ENCODE measurements around the gene CHMP4A. TPM values are rescaled to one million over a fixed set of nuclear protein-coding genes. Genes with fewer than 3 reads are reported as not detected.

CHMP4A gene
- total and polyA plus RNA-seq, 2 of the 13 experiments (the other 11 are each of a cell fraction or from before 2014, with no cell fraction given), result 83.6 to 113 TPM

DNA sequence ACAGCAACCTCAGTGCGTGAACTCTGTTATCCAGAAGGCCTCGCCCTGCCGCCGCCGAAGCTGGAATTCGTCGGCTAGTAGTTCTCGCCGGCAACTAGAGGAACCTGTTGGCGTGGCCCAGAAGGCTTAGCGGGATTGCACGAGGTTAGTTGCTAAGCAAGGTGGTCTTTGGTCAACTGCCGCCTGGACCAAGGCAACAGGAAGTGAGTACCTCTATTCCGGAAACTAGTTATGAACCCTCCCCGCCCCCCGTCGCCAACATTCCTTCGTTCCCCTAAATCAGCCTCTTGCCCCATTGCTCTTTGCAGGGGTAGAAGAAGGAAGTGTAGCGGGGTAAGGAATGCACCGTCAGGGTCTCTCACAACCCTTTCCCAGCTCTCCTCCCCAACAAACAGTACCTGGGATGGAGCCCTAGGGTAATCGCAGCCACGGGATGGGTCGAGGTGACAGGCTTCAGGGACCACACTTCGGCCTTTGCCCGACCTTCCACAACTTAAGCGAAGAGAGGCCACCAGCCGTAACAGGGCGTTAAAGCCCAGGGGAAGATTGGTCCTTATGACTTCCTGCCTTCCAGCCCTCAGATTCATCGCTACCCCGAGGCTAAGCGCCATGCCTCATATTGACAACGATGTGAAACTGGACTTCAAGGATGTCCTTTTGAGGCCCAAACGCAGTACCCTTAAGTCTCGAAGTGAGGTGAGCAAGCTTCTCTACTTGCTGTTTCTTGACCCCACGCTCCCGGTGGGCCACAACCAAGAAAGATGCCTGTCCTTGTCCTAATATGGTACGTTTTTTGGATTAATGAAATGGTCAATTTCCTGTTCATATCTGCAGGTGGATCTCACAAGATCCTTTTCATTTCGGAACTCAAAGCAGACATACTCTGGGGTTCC is 19.6 kb upstream of the CHMP4A start, which contains the start of gene GMPR2 (continued):
- TF ChIP-seq, protein P1, sequence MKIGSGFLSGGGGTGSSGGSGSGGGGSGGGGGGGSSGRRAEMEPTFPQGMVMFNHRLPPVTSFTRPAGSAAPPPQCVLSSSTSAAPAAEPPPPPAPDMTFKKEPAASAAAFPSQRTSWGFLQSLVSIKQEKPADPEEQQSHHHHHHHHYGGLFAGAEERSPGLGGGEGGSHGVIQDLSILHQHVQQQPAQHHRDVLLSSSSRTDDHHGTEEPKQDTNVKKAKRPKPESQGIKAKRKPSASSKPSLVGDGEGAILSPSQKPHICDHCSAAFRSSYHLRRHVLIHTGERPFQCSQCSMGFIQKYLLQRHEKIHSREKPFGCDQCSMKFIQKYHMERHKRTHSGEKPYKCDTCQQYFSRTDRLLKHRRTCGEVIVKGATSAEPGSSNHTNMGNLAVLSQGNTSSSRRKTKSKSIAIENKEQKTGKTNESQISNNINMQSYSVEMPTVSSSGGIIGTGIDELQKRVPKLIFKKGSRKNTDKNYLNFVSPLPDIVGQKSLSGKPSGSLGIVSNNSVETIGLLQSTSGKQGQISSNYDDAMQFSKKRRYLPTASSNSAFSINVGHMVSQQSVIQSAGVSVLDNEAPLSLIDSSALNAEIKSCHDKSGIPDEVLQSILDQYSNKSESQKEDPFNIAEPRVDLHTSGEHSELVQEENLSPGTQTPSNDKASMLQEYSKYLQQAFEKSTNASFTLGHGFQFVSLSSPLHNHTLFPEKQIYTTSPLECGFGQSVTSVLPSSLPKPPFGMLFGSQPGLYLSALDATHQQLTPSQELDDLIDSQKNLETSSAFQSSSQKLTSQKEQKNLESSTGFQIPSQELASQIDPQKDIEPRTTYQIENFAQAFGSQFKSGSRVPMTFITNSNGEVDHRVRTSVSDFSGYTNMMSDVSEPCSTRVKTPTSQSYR (CRISPR knock-in tag; IDR thresholded peaks at IDR 0.05; ENCODE audit: borderline replicate concordance), result peak; percentile 81; the same call in 1 of the 2 replicates
- TF ChIP-seq ZNF124 (CRISPR knock-in tag; IDR thresholded peaks at IDR 0.05) (no peak), SIX1 (CRISPR knock-in tag; IDR thresholded peaks at IDR 0.05; ENCODE audit: borderline replicate concordance) (peak; percentile 60; the same call in 1 of the 2 replicates), MTF2 (CRISPR knock-in tag; IDR thresholded peaks at IDR 0.05; ENCODE audit: borderline replicate concordance) (peak; percentile 99), MIER2 (CRISPR knock-in tag; IDR thresholded peaks at IDR 0.05) (peak; percentile 28; the same call in 1 of the 2 replicates), REPIN1 (CRISPR knock-in tag; IDR thresholded peaks at IDR 0.05; ENCODE audit: borderline replicate concordance, low read depth) (peak; percentile 93), ZNF569 (CRISPR knock-in tag; IDR thresholded peaks at IDR 0.05; ENCODE audit: borderline replicate concordance) (no peak), CEBPB (IDR thresholded peaks at IDR 0.05; ENCODE audit: borderline replicate concordance, low read depth, low read length) (no peak), SIX4 (CRISPR knock-in tag; IDR thresholded peaks at IDR 0.05) (peak; percentile 32; the same call in 1 of the 2 replicates), SATB2 (CRISPR knock-in tag; IDR thresholded peaks at IDR 0.05) (peak; percentile 94), BCL6 (CRISPR knock-in tag; IDR thresholded peaks at IDR 0.05) (0 out of 2 replicates have a peak, but pooled peaks have one; percentile 22), KLF11 (CRISPR knock-in tag; IDR thresholded peaks at IDR 0.05) (peak; percentile 88; the same call in 1 of the 2 replicates), RBAK (CRISPR knock-in tag; IDR thresholded peaks at IDR 0.05) (no peak), ISL2 (CRISPR knock-in tag; IDR thresholded peaks at IDR 0.05) (peak; percentile 62), RORA (CRISPR knock-in tag; IDR thresholded peaks at IDR 0.05) (no peak), NBN (conservative IDR thresholded peaks at IDR 0.05) (no peak)
- TF ChIP-seq, protein P2, sequence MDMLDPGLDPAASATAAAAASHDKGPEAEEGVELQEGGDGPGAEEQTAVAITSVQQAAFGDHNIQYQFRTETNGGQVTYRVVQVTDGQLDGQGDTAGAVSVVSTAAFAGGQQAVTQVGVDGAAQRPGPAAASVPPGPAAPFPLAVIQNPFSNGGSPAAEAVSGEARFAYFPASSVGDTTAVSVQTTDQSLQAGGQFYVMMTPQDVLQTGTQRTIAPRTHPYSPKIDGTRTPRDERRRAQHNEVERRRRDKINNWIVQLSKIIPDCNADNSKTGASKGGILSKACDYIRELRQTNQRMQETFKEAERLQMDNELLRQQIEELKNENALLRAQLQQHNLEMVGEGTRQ (IDR thresholded peaks at IDR 0.05; ENCODE audit: low read depth, low read length), result no peak
- TF ChIP-seq, protein P2 (CRISPR knock-in tag; IDR thresholded peaks at IDR 0.05; ENCODE audit: borderline replicate concordance), result no peak
- TF ChIP-seq, protein P3, sequence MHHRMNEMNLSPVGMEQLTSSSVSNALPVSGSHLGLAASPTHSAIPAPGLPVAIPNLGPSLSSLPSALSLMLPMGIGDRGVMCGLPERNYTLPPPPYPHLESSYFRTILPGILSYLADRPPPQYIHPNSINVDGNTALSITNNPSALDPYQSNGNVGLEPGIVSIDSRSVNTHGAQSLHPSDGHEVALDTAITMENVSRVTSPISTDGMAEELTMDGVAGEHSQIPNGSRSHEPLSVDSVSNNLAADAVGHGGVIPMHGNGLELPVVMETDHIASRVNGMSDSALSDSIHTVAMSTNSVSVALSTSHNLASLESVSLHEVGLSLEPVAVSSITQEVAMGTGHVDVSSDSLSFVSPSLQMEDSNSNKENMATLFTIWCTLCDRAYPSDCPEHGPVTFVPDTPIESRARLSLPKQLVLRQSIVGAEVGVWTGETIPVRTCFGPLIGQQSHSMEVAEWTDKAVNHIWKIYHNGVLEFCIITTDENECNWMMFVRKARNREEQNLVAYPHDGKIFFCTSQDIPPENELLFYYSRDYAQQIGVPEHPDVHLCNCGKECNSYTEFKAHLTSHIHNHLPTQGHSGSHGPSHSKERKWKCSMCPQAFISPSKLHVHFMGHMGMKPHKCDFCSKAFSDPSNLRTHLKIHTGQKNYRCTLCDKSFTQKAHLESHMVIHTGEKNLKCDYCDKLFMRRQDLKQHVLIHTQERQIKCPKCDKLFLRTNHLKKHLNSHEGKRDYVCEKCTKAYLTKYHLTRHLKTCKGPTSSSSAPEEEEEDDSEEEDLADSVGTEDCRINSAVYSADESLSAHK (CRISPR knock-in tag; IDR thresholded peaks at IDR 0.05; ENCODE audit: borderline replicate concordance), result no peak
- TF ChIP-seq, protein P4, sequence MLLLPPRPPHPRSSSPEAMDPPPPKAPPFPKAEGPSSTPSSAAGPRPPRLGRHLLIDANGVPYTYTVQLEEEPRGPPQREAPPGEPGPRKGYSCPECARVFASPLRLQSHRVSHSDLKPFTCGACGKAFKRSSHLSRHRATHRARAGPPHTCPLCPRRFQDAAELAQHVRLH (CRISPR knock-in tag; IDR thresholded peaks at IDR 0.05; ENCODE audit: borderline replicate concordance, low read depth), result peak; percentile 33; the same call in 1 of the 2 replicates
- TF ChIP-seq, protein P5, sequence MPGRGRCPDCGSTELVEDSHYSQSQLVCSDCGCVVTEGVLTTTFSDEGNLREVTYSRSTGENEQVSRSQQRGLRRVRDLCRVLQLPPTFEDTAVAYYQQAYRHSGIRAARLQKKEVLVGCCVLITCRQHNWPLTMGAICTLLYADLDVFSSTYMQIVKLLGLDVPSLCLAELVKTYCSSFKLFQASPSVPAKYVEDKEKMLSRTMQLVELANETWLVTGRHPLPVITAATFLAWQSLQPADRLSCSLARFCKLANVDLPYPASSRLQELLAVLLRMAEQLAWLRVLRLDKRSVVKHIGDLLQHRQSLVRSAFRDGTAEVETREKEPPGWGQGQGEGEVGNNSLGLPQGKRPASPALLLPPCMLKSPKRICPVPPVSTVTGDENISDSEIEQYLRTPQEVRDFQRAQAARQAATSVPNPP (CRISPR knock-in tag; IDR thresholded peaks at IDR 0.05), result peak; percentile 42; the same call in 1 of the 2 replicates

Data from HepG2 (cell line).